ENCODE results near the gene DCUN1D1.

GRCh38 chr3:182914341-182914740 is 66.0 kb downstream of the DCUN1D1 start:
- TF ChIP-seq CTCF (IDR thresholded peaks at IDR 0.05) (no peak), POLR2A (IDR thresholded peaks at IDR 0.05; ENCODE audit: low read depth) (no peak), POLR2AphosphoS5 (IDR thresholded peaks at IDR 0.05) (no peak)

Data from esophagus muscularis mucosa (tissue), 3 donors.